Thyroid gland (tissue), 4 donors: ENCODE measurements around the gene MBNL2.

Experiments
- POLR2A ChIP-seq, 2 donors: fragments of 450-650 bp; IDR thresholded peaks; one replicate each; pipeline ENCODE4 v1.6.1; 2017; ENCODE audit warnings: antibody characterized with exemption in 2 of 2, mild to moderate bottlenecking in 2 of 2, moderate library complexity in 1 of 2
- TF ChIP-seq, protein P1 (sequence below), 6 experiments: fragments of 200-600 bp in 3 of 6; fragments of 450-650 bp in 3 of 6; sonication (generic) in 3 of 6; IDR thresholded peaks; one replicate each; pipeline ENCODE4 v1.5.1; 2016 to 2019; ENCODE audit warnings: antibody characterized with exemption in 6 of 6, mild to moderate bottlenecking in 2 of 6, inconsistent platforms in 1 of 6, moderate library complexity in 1 of 6

GRCh38 chr13:97262058-97262457 is 39.9 kb downstream of the MBNL2 start:
- TF ChIP-seq, protein P1, sequence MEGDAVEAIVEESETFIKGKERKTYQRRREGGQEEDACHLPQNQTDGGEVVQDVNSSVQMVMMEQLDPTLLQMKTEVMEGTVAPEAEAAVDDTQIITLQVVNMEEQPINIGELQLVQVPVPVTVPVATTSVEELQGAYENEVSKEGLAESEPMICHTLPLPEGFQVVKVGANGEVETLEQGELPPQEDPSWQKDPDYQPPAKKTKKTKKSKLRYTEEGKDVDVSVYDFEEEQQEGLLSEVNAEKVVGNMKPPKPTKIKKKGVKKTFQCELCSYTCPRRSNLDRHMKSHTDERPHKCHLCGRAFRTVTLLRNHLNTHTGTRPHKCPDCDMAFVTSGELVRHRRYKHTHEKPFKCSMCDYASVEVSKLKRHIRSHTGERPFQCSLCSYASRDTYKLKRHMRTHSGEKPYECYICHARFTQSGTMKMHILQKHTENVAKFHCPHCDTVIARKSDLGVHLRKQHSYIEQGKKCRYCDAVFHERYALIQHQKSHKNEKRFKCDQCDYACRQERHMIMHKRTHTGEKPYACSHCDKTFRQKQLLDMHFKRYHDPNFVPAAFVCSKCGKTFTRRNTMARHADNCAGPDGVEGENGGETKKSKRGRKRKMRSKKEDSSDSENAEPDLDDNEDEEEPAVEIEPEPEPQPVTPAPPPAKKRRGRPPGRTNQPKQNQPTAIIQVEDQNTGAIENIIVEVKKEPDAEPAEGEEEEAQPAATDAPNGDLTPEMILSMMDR (IDR thresholded peaks at IDR 0.05): no peak
- no peak for TF ChIP-seq POLR2A (IDR thresholded peaks at IDR 0.05)
